ENCODE results near the gene GLT6D1.

DNA sequence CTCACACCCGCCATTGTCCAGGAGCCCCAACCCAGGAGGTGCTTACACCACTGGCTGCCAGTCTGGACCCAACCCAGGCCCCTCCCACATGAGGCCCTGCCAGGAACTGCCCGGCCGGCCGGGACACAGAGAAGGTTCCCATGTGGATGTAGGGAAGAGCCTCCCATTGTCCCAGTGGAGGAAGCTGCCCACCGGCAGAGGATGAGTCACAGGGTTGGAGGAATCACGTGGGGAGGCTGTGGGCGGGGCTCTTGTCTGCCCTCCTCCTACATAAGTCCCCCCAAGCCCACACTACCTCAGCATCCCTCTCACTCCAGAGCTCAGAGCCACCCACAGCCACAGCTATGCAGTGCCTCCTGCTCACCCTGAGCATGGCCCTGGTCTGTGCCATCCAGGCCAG lies 51.7 kb downstream of the GLT6D1 start:
- no peak for TF ChIP-seq CTCF (IDR thresholded peaks at IDR 0.05)
- no peak for TF ChIP-seq POLR2A (IDR thresholded peaks at IDR 0.05)
- TF ChIP-seq POLR2AphosphoS5 (IDR thresholded peaks at IDR 0.05), result no peak

Measured in sigmoid colon (tissue), 4 donors.